Astrocyte of the cerebellum (primary cell): ENCODE measurements around the gene HTR3E.

Experiments used
- DNase-seq: peaks from one replicate; pipeline ENCODE4 v3.0.0-alpha.2; 2011; ENCODE audit warnings: low read depth
- H3K4me3 ChIP-seq: 2 replicates; pipeline ENCODE4 v1.5.1; 2011; ENCODE audit warnings: mild to moderate bottlenecking, low read depth, low read length, moderate library complexity
- in situ Hi-C: cut with HindIII; loops from 2 replicates; pipeline ENCODE4 v1.10.0; 2017; ENCODE audit warnings: low sequenced_read_pairs
- TF ChIP-seq, protein P1 (sequence below): IDR thresholded peaks from 2 replicates; pipeline ENCODE4 v1.5.1; 2012; ENCODE audit warnings: low read length, low read depth, moderate library complexity, mild to moderate bottlenecking; ENCODE audit errors: missing control alignments

The HTR3E gene, protein sequence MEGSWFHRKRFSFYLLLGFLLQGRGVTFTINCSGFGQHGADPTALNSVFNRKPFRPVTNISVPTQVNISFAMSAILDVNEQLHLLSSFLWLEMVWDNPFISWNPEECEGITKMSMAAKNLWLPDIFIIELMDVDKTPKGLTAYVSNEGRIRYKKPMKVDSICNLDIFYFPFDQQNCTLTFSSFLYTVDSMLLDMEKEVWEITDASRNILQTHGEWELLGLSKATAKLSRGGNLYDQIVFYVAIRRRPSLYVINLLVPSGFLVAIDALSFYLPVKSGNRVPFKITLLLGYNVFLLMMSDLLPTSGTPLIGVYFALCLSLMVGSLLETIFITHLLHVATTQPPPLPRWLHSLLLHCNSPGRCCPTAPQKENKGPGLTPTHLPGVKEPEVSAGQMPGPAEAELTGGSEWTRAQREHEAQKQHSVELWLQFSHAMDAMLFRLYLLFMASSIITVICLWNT

DNA sequence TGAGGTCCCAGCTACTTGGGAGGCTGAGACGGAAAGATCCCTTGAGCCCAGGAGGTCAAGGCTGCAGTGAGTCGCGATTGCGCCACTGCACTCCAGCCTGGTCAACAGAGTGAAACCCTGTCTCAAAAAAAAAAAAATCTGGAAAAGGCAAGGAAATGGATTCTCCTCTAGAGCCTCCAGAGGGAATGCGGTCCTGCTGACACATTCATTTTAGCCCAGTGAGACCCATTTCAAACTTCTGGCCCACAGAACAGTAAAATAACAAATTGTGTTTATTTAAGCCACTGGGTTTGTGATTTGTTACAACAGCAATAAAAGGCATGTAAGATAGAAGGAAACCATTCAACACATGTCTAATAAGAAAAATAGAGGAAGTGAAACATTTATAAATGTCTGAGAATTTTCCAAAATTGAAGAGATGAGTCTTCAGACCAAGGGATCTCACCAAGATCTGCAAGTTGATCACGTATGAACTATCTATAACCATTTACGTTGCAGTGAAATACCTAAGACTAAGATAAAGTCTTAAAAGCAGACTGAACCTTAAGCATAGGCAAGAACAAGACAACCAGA lies at the start of gene HTR3E:
Gene HTR3E, plus strand, starts transcription at position 254 of the 573 bp plus-strand sequence. CDS start 466 bp downstream, outside the sequence.
- no peak for DNase-seq
- in situ Hi-C loops = no loop called here
- H3K4me3 ChIP-seq = no peak within 1 kb of the TSS
- TF ChIP-seq, protein P1, sequence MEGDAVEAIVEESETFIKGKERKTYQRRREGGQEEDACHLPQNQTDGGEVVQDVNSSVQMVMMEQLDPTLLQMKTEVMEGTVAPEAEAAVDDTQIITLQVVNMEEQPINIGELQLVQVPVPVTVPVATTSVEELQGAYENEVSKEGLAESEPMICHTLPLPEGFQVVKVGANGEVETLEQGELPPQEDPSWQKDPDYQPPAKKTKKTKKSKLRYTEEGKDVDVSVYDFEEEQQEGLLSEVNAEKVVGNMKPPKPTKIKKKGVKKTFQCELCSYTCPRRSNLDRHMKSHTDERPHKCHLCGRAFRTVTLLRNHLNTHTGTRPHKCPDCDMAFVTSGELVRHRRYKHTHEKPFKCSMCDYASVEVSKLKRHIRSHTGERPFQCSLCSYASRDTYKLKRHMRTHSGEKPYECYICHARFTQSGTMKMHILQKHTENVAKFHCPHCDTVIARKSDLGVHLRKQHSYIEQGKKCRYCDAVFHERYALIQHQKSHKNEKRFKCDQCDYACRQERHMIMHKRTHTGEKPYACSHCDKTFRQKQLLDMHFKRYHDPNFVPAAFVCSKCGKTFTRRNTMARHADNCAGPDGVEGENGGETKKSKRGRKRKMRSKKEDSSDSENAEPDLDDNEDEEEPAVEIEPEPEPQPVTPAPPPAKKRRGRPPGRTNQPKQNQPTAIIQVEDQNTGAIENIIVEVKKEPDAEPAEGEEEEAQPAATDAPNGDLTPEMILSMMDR = no peak

DNA sequence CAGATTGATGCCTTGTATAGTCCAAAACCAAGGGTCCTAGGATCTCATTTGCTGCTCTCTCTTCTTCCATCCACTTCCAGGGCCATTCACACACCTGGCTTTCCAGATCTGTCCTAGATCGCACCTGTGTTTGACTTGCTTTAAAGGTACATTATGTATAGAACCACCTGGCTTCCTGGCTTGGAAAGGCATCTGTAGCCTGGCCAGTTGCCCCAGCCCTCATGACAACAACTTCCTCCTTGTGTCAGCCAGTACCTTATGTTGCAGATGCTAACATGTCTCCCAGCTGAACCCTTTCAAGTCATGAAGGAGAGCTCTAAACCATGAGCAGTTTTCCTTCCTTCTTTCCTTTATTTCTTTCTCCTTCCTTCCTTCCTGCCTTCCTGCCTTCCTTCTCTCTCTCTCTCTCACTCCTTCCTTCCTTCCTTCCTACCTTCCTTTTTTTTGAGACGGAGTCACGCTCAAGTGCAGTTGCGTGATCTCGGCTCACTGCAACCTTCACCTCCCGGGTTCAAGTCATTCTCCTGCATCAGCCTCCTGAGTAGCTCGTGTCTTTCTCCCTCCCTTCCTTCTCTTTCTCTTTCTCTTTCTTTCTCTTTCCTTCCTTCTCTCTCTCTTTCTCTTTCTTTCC lies 46.5 kb upstream of the HTR3E start:
- TF ChIP-seq, protein P1 = no peak
- no peak for DNase-seq
- in situ Hi-C loops = no loop called here
- no peak overlapping the region for H3K4me3 ChIP-seq

DNA sequence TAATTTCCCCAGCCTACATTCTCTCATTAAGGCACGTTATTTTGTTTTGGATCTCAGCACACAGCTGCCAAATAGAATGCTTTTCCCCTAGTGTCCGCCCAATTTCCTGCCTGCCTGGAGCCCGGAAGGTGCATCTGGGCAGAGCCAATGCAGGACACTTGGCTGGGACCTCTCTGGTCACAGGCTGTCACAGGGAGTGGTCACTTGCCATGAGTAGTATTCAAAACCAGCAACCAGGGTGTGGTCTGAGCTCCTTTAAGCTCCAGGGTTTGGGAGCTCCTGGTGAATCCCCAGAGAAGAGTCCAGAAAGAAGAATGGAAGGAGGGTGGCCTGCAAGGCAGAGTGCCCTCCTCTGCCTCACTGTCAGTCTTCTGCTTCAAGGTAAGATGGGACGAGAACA lies 44.1 kb upstream of the HTR3E start, which contains the start of gene HTR3C:
Gene HTR3C, plus strand, starts transcription at position 281 of the 400 bp plus-strand sequence. Its CDS starts 34 bp downstream, at position 315.
- H3K4me3 ChIP-seq = no peak within 1 kb of the TSS
- TF ChIP-seq, protein P1 = no peak
- no peak for DNase-seq
- in situ Hi-C loops = no loop called here

DNA sequence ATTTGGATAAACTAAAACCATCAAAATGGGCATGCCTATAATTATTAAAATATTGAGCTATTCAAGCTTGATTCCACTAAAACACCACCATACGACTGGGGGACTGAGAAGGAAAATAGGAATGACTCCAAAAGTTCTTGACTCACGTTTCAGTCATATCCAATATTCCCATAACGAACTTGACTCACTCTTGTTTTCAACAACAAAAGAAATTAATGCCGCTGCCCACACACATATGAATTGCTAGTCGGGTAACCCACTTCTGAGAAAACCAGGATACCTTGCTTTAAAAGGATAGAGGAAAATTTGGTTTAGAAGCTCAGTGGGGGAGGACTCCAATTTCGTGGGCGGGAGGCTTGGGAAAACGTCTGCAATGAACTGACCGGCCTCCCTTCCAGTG lies 38.8 kb upstream of the HTR3E start:
- in situ Hi-C loops = no loop called here
- TF ChIP-seq, protein P1 = no peak
- H3K4me3 ChIP-seq = no peak overlapping the region
- DNase-seq = no peak

DNA sequence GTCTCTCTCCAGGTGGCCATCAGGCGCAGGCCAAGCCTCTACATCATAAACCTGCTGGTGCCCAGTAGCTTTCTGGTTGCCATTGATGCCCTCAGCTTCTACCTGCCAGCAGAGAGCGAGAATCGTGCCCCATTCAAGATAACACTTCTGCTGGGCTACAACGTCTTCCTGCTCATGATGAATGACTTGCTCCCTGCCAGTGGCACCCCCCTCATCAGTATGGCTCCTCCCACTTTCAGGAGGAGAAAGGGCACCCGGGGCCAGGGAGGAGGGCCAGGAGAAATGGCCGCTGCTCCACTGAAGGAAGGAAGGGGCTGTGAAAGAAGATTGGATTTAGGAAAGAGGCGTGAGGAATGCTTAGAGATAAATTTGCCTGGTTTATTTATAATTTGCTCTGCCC lies 37.4 kb upstream of the HTR3E start:
- in situ Hi-C loops = no loop called here
- TF ChIP-seq, protein P1 = no peak

DNA sequence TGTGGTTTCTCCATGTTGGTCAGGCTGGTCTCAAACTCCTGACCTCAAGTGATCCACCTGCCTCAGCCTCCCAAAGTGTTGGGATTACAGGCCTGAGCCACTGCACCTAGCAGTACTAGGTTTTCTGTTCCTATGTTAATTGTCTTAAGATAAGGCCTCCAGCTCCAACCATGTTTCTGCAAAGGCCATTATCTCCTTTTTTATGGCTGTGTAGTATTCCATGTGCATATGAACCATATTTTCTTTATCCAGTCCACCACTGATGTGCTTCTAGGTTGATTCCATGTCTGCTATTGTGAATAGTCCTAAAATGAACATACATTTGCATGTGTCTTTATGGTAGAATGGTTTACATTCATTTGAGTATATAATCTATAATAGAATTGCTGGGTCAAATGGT lies 34.2 kb upstream of the HTR3E start:
- DNase-seq = no peak
- in situ Hi-C loops = no loop called here
- TF ChIP-seq, protein P1 = no peak
- no peak overlapping the region for H3K4me3 ChIP-seq

More for the DNA sequence above, 37.4 kb upstream of the HTR3E start:
- DNase-seq = no peak
- H3K4me3 ChIP-seq = no peak overlapping the region
